Thymus (tissue), 14 donors: ENCODE data around the gene TM2D3. TPM values are rescaled to one million over a fixed set of nuclear protein-coding genes. Genes with fewer than 3 reads are reported as not detected.

ENCODE experiments used
- DNase-seq, 9 donors: peaks; one replicate each; pipeline ENCODE4 v3.0.0-alpha.2; 2013; ENCODE audit warnings: low spot score in 9 of 9, low read depth in 6 of 9, missing footprints in 1 of 9
- H3K27ac ChIP-seq, 2 donors: one replicate each; pipeline ENCODE4 v1.5.1; 2013; ENCODE audit warnings: control low read depth in 1 of 2, low read depth in 1 of 2, low read length in 1 of 2, mild to moderate bottlenecking in 1 of 2, moderate library complexity in 1 of 2
- H3K27me3 ChIP-seq, 2 donors: one replicate each; pipeline ENCODE4 v1.5.1; 2013; ENCODE audit warnings: low read length in 1 of 2; ENCODE audit not compliant: control insufficient read depth in 2 of 2, insufficient read depth in 1 of 2
- H3K36me3 ChIP-seq, 2 donors: one replicate each; pipeline ENCODE4 v1.5.1; 2013; ENCODE audit warnings: low read length in 1 of 2, mild to moderate bottlenecking in 1 of 2, moderate library complexity in 1 of 2; ENCODE audit not compliant: control insufficient read depth in 2 of 2, insufficient read depth in 2 of 2
- H3K4me1 ChIP-seq, 2 donors: one replicate each; pipeline ENCODE4 v1.5.1; 2013; ENCODE audit warnings: low read length in 2 of 2; ENCODE audit not compliant: control insufficient read depth in 2 of 2, insufficient read depth in 2 of 2
- H3K4me3 ChIP-seq, 2 donors: one replicate each; pipeline ENCODE4 v1.5.1; 2013; ENCODE audit warnings: low read length in 2 of 2, control low read depth in 1 of 2, mild to moderate bottlenecking in 1 of 2
- H3K9me3 ChIP-seq, 2 donors: one replicate each; pipeline ENCODE4 v1.5.1; 2013; ENCODE audit warnings: low read length in 1 of 2, mild to moderate bottlenecking in 1 of 2; ENCODE audit not compliant: control insufficient read depth in 2 of 2, insufficient read depth in 1 of 2
- whole genome bisulfite sequencing: extraction: QIAGEN DNeasy Blood & Tissue Kit; methylation state at CpG from one replicate; pipeline ENCODE4 v1.1.7; 2013; 5-methylcytosine and 5-hydroxymethylcytosine counted together
- long read RNA-seq, 10 donors: transcript quantifications; one replicate each; lab custom pipeline, GENCODE V29; 2026
- polyA plus RNA-seq: library from polyadenylated mRNA; stranded (reverse); fragments of 200-250 nt; gene quantifications from one replicate; pipeline ENCODE4 v1.2.3, GENCODE V29; 2013
- total RNA-seq: library from RNA; stranded (reverse); fragments of 120-200 nt; gene quantifications from one replicate; pipeline ENCODE4 v1.2.4, GENCODE V29; 2013
- donor health status: healthy.

Gene TM2D3, protein sequence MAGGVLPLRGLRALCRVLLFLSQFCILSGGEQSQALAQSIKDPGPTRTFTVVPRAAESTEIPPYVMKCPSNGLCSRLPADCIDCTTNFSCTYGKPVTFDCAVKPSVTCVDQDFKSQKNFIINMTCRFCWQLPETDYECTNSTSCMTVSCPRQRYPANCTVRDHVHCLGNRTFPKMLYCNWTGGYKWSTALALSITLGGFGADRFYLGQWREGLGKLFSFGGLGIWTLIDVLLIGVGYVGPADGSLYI
- total RNA-seq = 35.9 TPM
- polyA plus RNA-seq = 74.4 TPM
- long read RNA-seq, donor 1, partial matches to known transcripts = 0 of 1 reads
- long read RNA-seq, donor 1, other reads (novel, unspliced or antisense) = 0 of 1 reads
- long read RNA-seq, donor 2 = 0 reads
- long read RNA-seq, donor 3, transcript TM2D3-202 (5 exons, 1,329 nt) = major isoform, 10 of 31 reads
- long read RNA-seq, donor 3, partial matches to known transcripts = 12 of 31 reads
- long read RNA-seq, donor 3, other reads (novel, unspliced or antisense) = 0 of 31 reads
- long read RNA-seq, donor 4, transcript TM2D3-202 (5 exons, 1,329 nt) = major isoform, 7 of 15 reads
- long read RNA-seq, donor 4, partial matches to known transcripts = 0 of 15 reads
- long read RNA-seq, donor 4, other reads (novel, unspliced or antisense) = 0 of 15 reads
- long read RNA-seq, donor 5, transcript TM2D3-202 (5 exons, 1,329 nt) = major isoform, 24 of 44 reads
- long read RNA-seq, donor 5, transcript TM2D3-201 (6 exons, 1,381 nt) = minor isoform, 7 of 44 reads
- long read RNA-seq, donor 5, transcript TM2D3-208 (2 exons, 2,133 nt) = minor isoform, 5 of 44 reads
- long read RNA-seq, donor 5, partial matches to known transcripts = 0 of 44 reads
- long read RNA-seq, donor 5, other reads (novel, unspliced or antisense) = 0 of 44 reads
- long read RNA-seq, donor 6, transcript TM2D3-202 (5 exons, 1,329 nt) = major isoform, 12 of 22 reads
- long read RNA-seq, donor 6, transcript TM2D3-208 (2 exons, 2,133 nt) = minor isoform, 5 of 22 reads
- long read RNA-seq, donor 6, partial matches to known transcripts = 0 of 22 reads
- long read RNA-seq, donor 6, other reads (novel, unspliced or antisense) = 0 of 22 reads
- long read RNA-seq, donor 7, transcript TM2D3-202 (5 exons, 1,329 nt) = major isoform, 13 of 24 reads
- long read RNA-seq, donor 7, partial matches to known transcripts = 0 of 24 reads
- long read RNA-seq, donor 7, other reads (novel, unspliced or antisense) = 0 of 24 reads
- long read RNA-seq, donor 8, partial matches to known transcripts = 0 of 9 reads
- long read RNA-seq, donor 8, other reads (novel, unspliced or antisense) = 0 of 9 reads
- long read RNA-seq, donor 9, transcript TM2D3-202 (5 exons, 1,329 nt) = major isoform, 5 of 8 reads
- long read RNA-seq, donor 9, partial matches to known transcripts = 0 of 8 reads
- long read RNA-seq, donor 9, other reads (novel, unspliced or antisense) = 0 of 8 reads
- long read RNA-seq, donor 10, transcript TM2D3-202 (5 exons, 1,329 nt) = major isoform, 14 of 27 reads
- long read RNA-seq, donor 10, transcript TM2D3-201 (6 exons, 1,381 nt) = minor isoform, 6 of 27 reads
- long read RNA-seq, donor 10, partial matches to known transcripts = 0 of 27 reads
- long read RNA-seq, donor 10, other reads (novel, unspliced or antisense) = 0 of 27 reads

DNA sequence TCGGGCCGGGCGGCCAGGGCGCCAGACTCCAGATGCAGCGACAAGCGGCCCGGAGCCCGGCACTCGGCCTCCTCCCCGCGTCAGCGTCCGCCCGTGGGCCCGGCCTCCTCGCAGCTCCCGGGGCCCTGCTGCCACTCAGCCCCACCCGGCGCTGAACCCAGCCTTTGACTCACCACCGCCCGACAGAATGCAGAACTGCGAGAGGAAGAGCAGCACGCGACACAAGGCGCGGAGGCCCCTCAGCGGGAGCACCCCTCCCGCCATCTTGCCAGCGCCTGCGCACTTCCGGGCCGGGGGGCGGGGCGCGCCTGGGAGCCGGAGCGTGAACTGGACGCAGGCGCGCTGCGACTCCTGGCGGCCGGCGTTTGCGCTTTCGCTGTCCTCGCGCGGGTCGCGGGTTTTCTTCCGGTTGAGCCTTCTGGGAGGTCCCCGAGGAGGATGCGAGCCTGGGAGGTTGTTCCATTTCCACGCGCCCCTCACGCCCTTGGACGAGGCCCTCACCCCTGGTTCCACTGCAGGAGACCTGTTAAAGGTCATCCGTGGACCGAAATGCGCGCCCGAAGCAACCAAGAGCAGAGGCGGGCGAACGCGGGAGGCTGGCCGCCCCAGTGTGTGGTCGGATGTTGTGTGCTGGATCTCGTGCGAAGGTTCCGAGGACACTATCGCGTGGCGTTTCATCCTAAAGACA is at the start of gene TM2D3:
TSS of gene TM2D3 (minus strand) at position 284 of the 688 bp plus-strand sequence. CDS start at position 264, 20 bp downstream.
- Histone ChIP-seq H3K4me3 (peak within 1 kb of the TSS; percentile 90 to 95), H3K4me1 (peaks cover 10 to 17% of the 10 kb centered on the region in 2 donors), H3K27ac (peak within 1 kb of the TSS; percentile 89 to 98), H3K9me3 (no peaks in the 10 kb centered on the region), H3K27me3 (no peaks in the 10 kb centered on the region), H3K36me3 (peaks cover 7 to 9% of the 10 kb centered on the region in 2 donors)
- WGBS = under 1% methylated on average over 75 of the region's 75 CpGs
- peak; percentile 74 to 97 (median 92) for DNase-seq

DNA sequence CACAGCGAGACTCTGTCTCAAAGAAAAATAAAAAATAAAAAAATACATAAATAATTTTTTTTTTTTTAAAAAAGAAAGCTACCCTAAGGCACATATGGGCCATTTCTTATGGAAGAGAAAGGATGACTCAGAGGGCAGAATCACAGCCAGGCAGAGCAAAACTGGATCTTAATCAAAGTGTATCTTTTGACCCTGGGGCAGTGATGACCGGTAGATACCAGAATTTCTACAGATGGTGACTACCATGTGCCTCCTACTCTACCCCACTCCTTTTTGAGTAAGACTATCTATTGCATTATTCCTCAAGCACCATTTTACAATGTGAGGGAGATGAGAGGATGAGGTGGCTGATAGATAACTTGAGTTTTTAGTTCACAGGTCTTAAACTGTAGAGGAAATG is 46.1 kb upstream of the TM2D3 start:
- Histone ChIP-seq H3K4me1 (peaks cover 8 to 18% of the 10 kb centered on the region in 2 donors), H3K36me3 (peaks cover 10 to 30% of the 10 kb centered on the region in 2 donors), H3K27ac (no peak overlapping the region), H3K9me3 (no peaks in the 10 kb centered on the region), H3K4me3 (no peak overlapping the region), H3K27me3 (no peaks in the 10 kb centered on the region)
- no peak for DNase-seq
- 96% methylated on average over 2 of the region's 2 CpGs for WGBS

DNA sequence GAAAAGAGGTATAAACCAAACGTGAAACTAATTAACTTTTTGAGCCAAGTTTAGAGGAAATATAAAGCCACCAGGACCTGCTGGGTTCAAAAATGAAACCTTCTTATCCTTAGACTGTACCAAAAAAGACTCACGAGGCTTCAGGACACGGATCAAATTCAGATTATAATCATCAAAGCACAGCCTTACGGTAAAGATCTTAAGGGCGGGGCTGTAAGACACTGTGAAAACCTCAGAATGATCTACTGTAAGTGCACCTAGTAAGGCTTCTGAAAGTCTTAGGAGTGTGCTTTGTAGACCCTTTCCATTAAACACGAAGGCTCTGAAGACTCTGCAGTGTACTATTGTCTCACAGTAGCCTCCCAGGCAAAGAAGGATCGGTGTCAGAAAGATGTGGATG is 45.3 kb upstream of the TM2D3 start:
- WGBS = 58% methylated on average over 7 of the region's 7 CpGs
- peak in 5 of 9 donors; percentile 22 to 67 (median 36) for DNase-seq
- H3K27me3 ChIP-seq = no peaks in the 10 kb centered on the region
- peak overlapping the region; percentile 32 to 65 for H3K27ac ChIP-seq
- peaks cover 12 to 26% of the 10 kb centered on the region in 2 donors for H3K36me3 ChIP-seq
- H3K9me3 ChIP-seq = no peaks in the 10 kb centered on the region
- H3K4me3 ChIP-seq = no peak overlapping the region
- H3K4me1 ChIP-seq = peaks cover 8 to 18% of the 10 kb centered on the region in 2 donors

DNA sequence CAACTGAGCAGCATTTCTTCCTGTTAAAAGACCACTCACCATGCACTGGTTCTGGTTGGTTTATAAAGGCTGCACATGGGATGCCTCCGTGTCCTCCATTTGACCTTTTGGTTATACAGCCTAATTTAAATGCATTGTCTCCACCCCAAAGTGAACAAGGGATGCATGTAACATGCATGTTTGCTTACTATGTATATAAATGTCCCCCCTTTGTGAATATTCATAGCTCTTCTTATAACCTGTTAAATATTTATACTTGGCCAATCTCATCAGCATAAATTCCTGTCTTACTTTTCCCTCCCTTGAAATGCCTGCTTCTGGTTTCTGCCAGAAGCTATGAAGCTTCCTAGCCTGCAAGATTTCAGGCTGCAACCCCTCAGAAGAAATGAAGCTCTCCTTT is 44.6 kb upstream of the TM2D3 start:
- WGBS = 99% methylated on average over 1 of the region's 1 CpG

DNA sequence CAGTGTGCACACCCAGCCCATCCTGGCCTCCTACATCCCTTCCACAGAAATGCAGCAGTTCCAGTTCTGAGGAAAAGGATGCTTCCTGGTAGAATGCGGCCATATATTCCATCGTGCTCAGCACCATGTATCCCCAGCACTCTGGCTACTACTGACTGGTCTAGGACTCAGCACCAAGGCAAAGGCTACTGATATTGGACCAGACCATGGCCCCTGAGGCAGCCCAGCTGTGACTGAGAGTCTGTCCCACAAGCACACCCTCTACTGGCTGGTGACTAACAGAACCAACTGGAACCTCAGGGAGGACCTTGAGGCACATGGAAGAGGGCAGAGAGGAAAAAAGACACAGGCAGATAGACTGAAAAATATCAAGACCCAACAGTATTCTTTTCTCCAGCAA is 42.1 kb upstream of the TM2D3 start:
- H3K27me3 ChIP-seq = no peaks in the 10 kb centered on the region
- over 99% methylated on average over 2 of the region's 2 CpGs for WGBS
- DNase-seq = no peak
- no peak overlapping the region for H3K4me3 ChIP-seq
- H3K27ac ChIP-seq = no peak overlapping the region
- peaks cover 6 to 8% of the 10 kb centered on the region in 2 donors for H3K36me3 ChIP-seq
- H3K4me1 ChIP-seq = peaks cover 8 to 18% of the 10 kb centered on the region in 2 donors
- no peaks in the 10 kb centered on the region for H3K9me3 ChIP-seq

More for the DNA sequence above, 44.6 kb upstream of the TM2D3 start:
- Histone ChIP-seq H3K27ac (peak overlapping the region in 1 of 2 donors; percentile 65), H3K9me3 (no peaks in the 10 kb centered on the region), H3K36me3 (peaks cover 10 to 26% of the 10 kb centered on the region in 2 donors), H3K4me3 (no peak overlapping the region), H3K4me1 (peaks cover 8 to 18% of the 10 kb centered on the region in 2 donors), H3K27me3 (no peaks in the 10 kb centered on the region)
- DNase-seq = no peak

DNA sequence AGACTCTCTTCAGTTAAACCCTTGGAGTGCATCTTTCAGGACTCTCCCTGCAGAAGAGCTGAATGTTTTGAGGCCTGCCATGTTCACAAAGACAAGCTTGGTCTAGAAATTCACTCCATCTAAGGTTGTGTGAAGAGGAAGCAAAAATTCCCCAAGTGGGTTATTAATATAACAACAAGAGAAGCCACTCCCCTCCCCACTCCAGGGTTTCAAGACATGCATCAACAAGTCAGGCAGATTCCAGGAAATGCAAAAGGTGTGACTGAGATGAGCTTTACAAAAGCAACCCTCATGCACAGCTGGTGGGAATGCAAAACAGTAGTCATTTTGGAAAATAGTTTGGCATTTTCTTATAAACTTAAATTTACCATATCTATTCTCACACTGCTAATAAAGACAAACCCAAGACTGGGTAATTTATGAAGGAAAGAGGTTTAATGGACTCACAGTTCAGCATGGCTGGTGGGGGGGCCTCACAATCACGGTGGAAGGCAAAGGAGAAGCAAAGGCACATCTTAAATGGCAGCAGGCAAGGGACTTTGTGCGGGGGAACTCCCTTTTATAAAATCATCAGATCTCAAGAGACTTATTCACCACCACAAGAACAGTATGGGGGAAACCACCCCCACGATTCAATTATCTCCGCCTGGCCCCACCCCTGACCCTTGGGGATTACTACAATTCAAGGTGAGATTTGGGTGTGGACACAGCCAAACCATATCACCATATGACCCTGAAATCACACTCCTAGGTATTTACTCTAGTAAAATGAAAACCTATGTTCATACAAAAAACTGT is 40.8 kb upstream of the TM2D3 start:
- Histone ChIP-seq H3K27ac (peak overlapping the region; percentile 31 to 60), H3K4me1 (peaks cover 6 to 17% of the 10 kb centered on the region in 2 donors)
- 95% methylated on average over 4 of the region's 4 CpGs for WGBS

DNA sequence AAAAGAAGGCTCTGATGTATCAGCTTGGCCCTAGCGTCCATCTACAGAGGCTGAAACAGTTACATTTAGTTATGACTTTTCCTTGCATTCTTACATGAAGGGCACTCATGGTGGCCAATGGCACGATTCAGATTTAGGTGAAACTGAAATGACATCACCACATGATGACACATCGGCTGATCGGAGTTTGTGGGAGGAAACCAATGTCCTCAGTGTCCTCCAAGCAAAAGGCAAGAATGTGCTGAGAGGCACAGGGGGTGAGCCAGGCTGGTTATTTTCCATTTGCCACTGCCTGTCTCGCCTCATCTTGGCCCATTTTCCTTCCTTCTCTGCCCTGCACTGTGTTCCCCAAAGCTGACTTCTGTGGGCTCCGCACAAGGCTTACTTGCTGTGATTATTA is 37.7 kb upstream of the TM2D3 start:
- H3K9me3 ChIP-seq = no peaks in the 10 kb centered on the region
- peaks cover 0 to 3% of the 10 kb centered on the region in 2 donors for H3K36me3 ChIP-seq
- no peak overlapping the region for H3K27ac ChIP-seq
- no peaks in the 10 kb centered on the region for H3K4me1 ChIP-seq
- no peak for DNase-seq
- WGBS = 98% methylated on average over 6 of the region's 6 CpGs
- H3K4me3 ChIP-seq = no peak overlapping the region
- no peaks in the 10 kb centered on the region for H3K27me3 ChIP-seq

More for the DNA sequence above, 40.8 kb upstream of the TM2D3 start:
- DNase-seq = peak in 1 of 9 donors; percentile 19
- H3K4me3 ChIP-seq = no peak overlapping the region
- no peaks in the 10 kb centered on the region for H3K27me3 ChIP-seq
- H3K9me3 ChIP-seq = no peaks in the 10 kb centered on the region
- H3K36me3 ChIP-seq = peaks cover 0 to 3% of the 10 kb centered on the region in 2 donors
